HepG2 (cell line): Measurements from ENCODE around the gene NELFCD. TPM values are rescaled to one million over a fixed set of nuclear protein-coding genes. Genes with fewer than 3 reads are reported as not detected.

Experiments
- ATAC-seq: fragments of 200-7000 bp; cut with Tn5 transposase; 3 replicates; pipeline ENCODE4 v1.9.1; 2020; ENCODE audit warnings: mild to moderate bottlenecking, moderate library complexity
- BruUV-seq: library from RNA; stranded (reverse); fragments of 400-500 nt; replicated peaks from 2 replicates; lab custom pipeline; 2021; lab: Mats Ljungman, UMichigan
- CTCF ChIA-PET: fragments of 300-600 bp; formaldehyde crosslinking; extraction: SDS; loops from one replicate; lab custom pipeline; 2021; ENCODE audit warnings: low total read pairs, inconsistent platforms, low intra/inter-chr PET ratio; lab: Yijun Ruan, JAX
- POLR2A ChIA-PET: fragments of 350-600 bp; sonication (Branson Sonifier 250); formaldehyde crosslinking; loops from one replicate; lab custom pipeline; 2020; ENCODE audit warnings: antibody characterized with exemption, inconsistent platforms; lab: Yijun Ruan, JAX
- DNase-seq: peaks from one replicate; pipeline ENCODE4 v3.0.0-alpha.2; 2015; ENCODE audit warnings: low spot score
- FAIRE-seq: peaks from 3 replicates; lab custom pipeline; 2011; peaks lifted over from hg19 to GRCh38; lab: Jason Lieb, UNC
- H2AFZ ChIP-seq: one replicate; pipeline ENCODE4 v1.6.1; 2011; ENCODE audit warnings: low read length, inconsistent platforms
- H3K27ac ChIP-seq: fragments of 300-600 bp; 3 replicates; pipeline ENCODE4 v1.8.0; 2011; ENCODE audit warnings: mixed run types, mild to moderate bottlenecking, mixed read lengths, low read length, inconsistent platforms; ENCODE audit not compliant: insufficient read depth; ENCODE audit errors: extremely low read length
- H3K27me3 ChIP-seq, 2 experiments: fragments of 200-600 bp in 1 of 2; 2 replicates in 1 of 2; 3 replicates in 1 of 2; pipeline versions ENCODE4 v1.6.0 to v1.8.0; 2011; ENCODE audit warnings: low read length in 2 of 2, mild to moderate bottlenecking in 2 of 2, moderate library complexity in 2 of 2, inconsistent platforms in 1 of 2; ENCODE audit not compliant: insufficient read depth in 2 of 2, control insufficient read depth in 1 of 2
- H3K36me3 ChIP-seq, 2 experiments: fragments of 200-600 bp in 1 of 2; replicated peaks in 1 of 2; 2 replicates in 1 of 2; 3 replicates in 1 of 2; pipeline versions ENCODE4 v1.5.1 to v1.8.0; 2011; ENCODE audit warnings: low read length in 2 of 2, inconsistent platforms in 1 of 2; ENCODE audit not compliant: insufficient read depth in 2 of 2, control insufficient read depth in 1 of 2
- H3K4me1 ChIP-seq: 2 replicates; pipeline ENCODE4 v1.5.1; 2012; ENCODE audit warnings: low read length, inconsistent platforms; ENCODE audit not compliant: insufficient read depth
- H3K4me2 ChIP-seq: 2 replicates; pipeline ENCODE4 v1.6.0; 2011; ENCODE audit warnings: low read depth, low read length, inconsistent platforms
- H3K4me3 ChIP-seq, 3 experiments: fragments of 200-600 bp in 1 of 3; sonication (generic), shearing (Covaris generic) in 1 of 3; replicated peaks in 1 of 3; 2 replicates each; pipeline ENCODE4 v1.5.1; 2011 to 2016; ENCODE audit warnings: low read length in 3 of 3, inconsistent platforms in 2 of 3, low read depth in 2 of 3, mild to moderate bottlenecking in 2 of 3, control low read depth in 1 of 3, mixed read lengths in 1 of 3; ENCODE audit not compliant: insufficient read depth in 1 of 3
- H3K79me2 ChIP-seq: one replicate; pipeline ENCODE4 v1.6.1; 2011; ENCODE audit warnings: low read length, inconsistent platforms; ENCODE audit not compliant: insufficient read depth
- H3K9ac ChIP-seq: 2 replicates; pipeline ENCODE4 v1.6.0; 2011; ENCODE audit warnings: mild to moderate bottlenecking, low read depth, low read length, inconsistent platforms; ENCODE audit not compliant: insufficient read depth
- H3K9me3 ChIP-seq: 2 replicates; pipeline ENCODE4 v1.5.1; 2012; ENCODE audit warnings: mild to moderate bottlenecking, low read length
- H4K20me1 ChIP-seq: 2 replicates; pipeline ENCODE4 v1.6.0; 2011; ENCODE audit warnings: inconsistent platforms, mild to moderate bottlenecking, low read length, moderate library complexity; ENCODE audit not compliant: insufficient read depth
- ATF3 ChIP-seq: sonication (generic); formaldehyde crosslinking; IDR thresholded peaks from 2 replicates; pipeline ENCODE4 v1.4.0; 2020; ENCODE audit warnings: missing genetic modification reagents
- SOX13 ChIP-seq, 3 experiments: fragments of 450-650 bp in 1 of 3; sonication (generic) in 1 of 3; formaldehyde crosslinking in 1 of 3; IDR thresholded peaks in 2 of 3; conservative IDR thresholded peaks in 1 of 3; 2 replicates each; pipeline versions ENCODE4 v1.5.0 to v1.6.1; 2016 to 2020; ENCODE audit warnings: antibody characterized with exemption in 1 of 3, mild to moderate bottlenecking in 1 of 3, missing compliant biosample characterization in 1 of 3, missing genetic modification reagents in 1 of 3, moderate library complexity in 1 of 3
- SRY ChIP-seq: sonication (generic); formaldehyde crosslinking; IDR thresholded peaks from 2 replicates; pipeline ENCODE4 v1.8.0; 2022; ENCODE audit warnings: mild to moderate bottlenecking, missing genetic modification reagents
- ZNF354B ChIP-seq: sonication (generic); formaldehyde crosslinking; IDR thresholded peaks from 2 replicates; pipeline ENCODE4 v1.8.0; 2022; ENCODE audit warnings: mild to moderate bottlenecking, missing genetic modification reagents
- ZNF44 ChIP-seq: sonication (generic); formaldehyde crosslinking; IDR thresholded peaks from 2 replicates; pipeline ENCODE4 v1.5.1; 2020; ENCODE audit warnings: mild to moderate bottlenecking, missing genetic modification reagents
- ZNF569 ChIP-seq: sonication (generic); formaldehyde crosslinking; IDR thresholded peaks from 2 replicates; pipeline ENCODE4 v1.5.0; 2020; ENCODE audit warnings: mild to moderate bottlenecking, missing genetic modification reagents, moderate library complexity, borderline replicate concordance
- ZNF775 ChIP-seq: sonication (generic); formaldehyde crosslinking; IDR thresholded peaks from 2 replicates; pipeline ENCODE4 v1.4.0; 2020; ENCODE audit warnings: missing genetic modification reagents, mild to moderate bottlenecking, moderate library complexity, borderline replicate concordance
- WGBS: methylation state at CpG from one replicate; pipeline ENCODE4 v1.1.6; 2017; ENCODE audit warnings: low lambda C conversion rate; 5-methylcytosine and 5-hydroxymethylcytosine counted together
- in situ Hi-C: cut with HindIII; loops from 2 replicates; pipeline ENCODE4 v1.10.0; 2017; ENCODE audit warnings: low pct_unique_long_range_greater_than_20kb; ENCODE audit not compliant: extremely low pct_ligation_motif_present
- intact Hi-C: fragments of 100-400 bp; cut with micrococcal nuclease; formaldehyde crosslinking; loops from one replicate; pipeline ENCODE4 v1.10.0; 2022; ENCODE audit not compliant: unreplicated experiment
- polyA plus RNA-seq, 8 experiments: library from polyadenylated mRNA; depleted of rRNA in 3 of 8; stranded (reverse) in 7 of 8; unstranded in 1 of 8; fragments of >200 nt; fragmentation: Illumina TruSeq in 4 of 8; extraction: Trizol in 4 of 8; gene quantifications; 2 replicates each; pipeline versions ENCODE4 v1.2.1 to v1.2.3, GENCODE V29; 2011 to 2016; ENCODE audit warnings: low read depth in 4 of 8, missing spikeins in 1 of 8, mixed read lengths in 1 of 8; ENCODE audit not compliant: insufficient read depth in 1 of 8
- total RNA-seq, 5 experiments: library from RNA; depleted of rRNA; stranded (reverse); fragments of >200 nt; fragmentation: Illumina TruSeq; extraction: Trizol; gene quantifications; 2 replicates each; pipeline ENCODE4 v1.2.3, GENCODE V29; 2016; ENCODE audit warnings: low read depth in 1 of 5

The NELFCD gene
- total and polyA plus RNA-seq, 2 of the 13 experiments (the other 11 are each of a cell fraction or from before 2014, with no cell fraction given), result 159 to 203 TPM

DNA sequence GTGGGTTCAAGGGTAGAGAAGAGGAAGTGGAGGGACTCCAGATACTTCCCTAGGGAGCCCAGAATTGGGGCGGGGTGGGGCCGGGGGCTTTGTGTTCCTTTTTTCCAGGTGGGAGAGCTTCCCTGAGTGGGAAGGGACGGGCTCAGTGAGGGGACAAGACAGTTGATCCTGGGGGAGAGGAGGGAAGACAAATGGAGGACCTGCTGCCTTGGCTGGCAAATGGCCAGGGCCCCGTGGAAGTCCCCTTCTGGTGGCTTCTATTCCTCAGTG is 23.4 kb downstream of the NELFCD start:
- DNase-seq (no peak), FAIRE-seq (no peak), ATAC-seq (no peak)
- peak overlapping the region; percentile 13 to 73 (median 21) for H3K4me3 ChIP-seq
- peaks cover 80% of the 10 kb centered on the region for H3K4me1 ChIP-seq
- no TSS peak for BruUV-seq
- H3K27me3 ChIP-seq, result peaks cover 2 to 27% of the 10 kb centered on the region in 2 experiments
- no peaks in the 10 kb centered on the region for H3K79me2 ChIP-seq
- H3K9me3 ChIP-seq, result no peaks in the 10 kb centered on the region
- ChIA-PET POLR2A (interaction anchor here (1.0 to 2.1 kb wide), 5 partner anchors 9 to 27 kb away, joined by 3 to 9 read pairs (median 5); partner anchors contain the start of genes ATP5F1E and NELFCD), CTCF (no interaction called here)
- intact Hi-C loops (no loop called here), in situ Hi-C loops (no loop called here)
- 49% methylated on average over 4 of the region's 4 CpGs for WGBS
- H3K27ac ChIP-seq, result no peak overlapping the region
- peak overlapping the region; percentile 31; the same call in 1 of the 2 replicates for H3K9ac ChIP-seq
- H3K4me2 ChIP-seq, result peak overlapping the region; percentile 90
- H2AFZ ChIP-seq, result no peak overlapping the region
- H4K20me1 ChIP-seq, result no peaks in the 10 kb centered on the region
- TF ChIP-seq ATF3 (peak; percentile 1; the same call in 1 of the 2 replicates), ZNF44 (no peak), SOX13 (IDR thresholded peaks at IDR 0.05) (no peak), SOX13 (CRISPR knock-in tag; conservative IDR thresholded peaks at IDR 0.05 in 1 of 2, IDR thresholded peaks at IDR 0.05 in 1 of 2) (no peak), ZNF775 (no peak), ZNF354B (CRISPR knock-in tag) (0 out of 2 replicates have a peak, but pooled peaks have one; percentile 32), ZNF569 (CRISPR knock-in tag) (no peak), SRY (CRISPR knock-in tag) (0 out of 2 replicates have a peak, but pooled peaks have one; percentile 5)
- H3K36me3 ChIP-seq, result no peaks in the 10 kb centered on the region
